IPS DF 4.7 (cell line): ENCODE measurements around the gene MAP4K1.

Experiments
- DNase-seq: peaks from one replicate; pipeline ENCODE4 v3.0.0-alpha.2; 2013; ENCODE audit warnings: low spot score; ENCODE audit errors: extremely low read depth

The MAP4K1 gene

DNA sequence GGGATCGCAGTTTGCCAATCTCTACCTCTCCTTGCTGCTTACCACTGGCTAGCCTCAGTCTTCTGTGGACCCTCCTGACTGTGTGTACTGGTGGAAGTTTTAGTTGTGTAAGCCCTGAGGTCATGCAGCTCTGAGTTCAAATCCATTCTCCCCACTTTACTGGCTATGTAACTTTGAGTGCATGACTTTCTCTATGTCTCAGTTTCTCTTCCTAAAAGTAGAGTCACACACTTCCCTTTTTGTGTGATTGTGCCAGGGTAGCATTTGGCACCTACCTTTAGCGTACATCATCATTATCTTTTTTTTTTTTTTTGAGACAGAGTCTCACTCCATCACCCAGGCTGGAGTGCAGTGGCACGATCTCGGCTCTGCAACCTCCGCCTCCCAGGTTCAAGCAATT is 70.3 kb downstream of the MAP4K1 start:
- DNase-seq: no peak

DNA sequence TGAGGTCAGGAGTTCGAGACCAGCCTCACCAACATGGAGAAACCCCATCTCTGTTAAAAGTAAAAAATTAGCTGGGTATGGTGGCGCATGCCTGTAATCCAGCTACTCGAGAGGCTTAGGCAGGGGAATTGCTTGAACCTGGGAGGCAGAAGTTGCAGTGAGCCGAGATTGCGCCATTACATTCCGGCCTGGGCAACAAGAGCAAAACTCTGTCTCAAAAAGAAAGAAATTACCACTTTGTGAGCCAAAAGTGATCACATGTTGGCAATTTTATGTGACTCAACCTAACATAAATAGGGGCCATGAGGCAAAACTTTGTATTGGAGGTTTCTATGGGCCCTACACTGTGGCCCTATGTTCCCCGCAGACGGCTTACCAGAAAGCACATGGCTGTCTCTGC is 72.2 kb downstream of the MAP4K1 start:
- no peak for DNase-seq

DNA sequence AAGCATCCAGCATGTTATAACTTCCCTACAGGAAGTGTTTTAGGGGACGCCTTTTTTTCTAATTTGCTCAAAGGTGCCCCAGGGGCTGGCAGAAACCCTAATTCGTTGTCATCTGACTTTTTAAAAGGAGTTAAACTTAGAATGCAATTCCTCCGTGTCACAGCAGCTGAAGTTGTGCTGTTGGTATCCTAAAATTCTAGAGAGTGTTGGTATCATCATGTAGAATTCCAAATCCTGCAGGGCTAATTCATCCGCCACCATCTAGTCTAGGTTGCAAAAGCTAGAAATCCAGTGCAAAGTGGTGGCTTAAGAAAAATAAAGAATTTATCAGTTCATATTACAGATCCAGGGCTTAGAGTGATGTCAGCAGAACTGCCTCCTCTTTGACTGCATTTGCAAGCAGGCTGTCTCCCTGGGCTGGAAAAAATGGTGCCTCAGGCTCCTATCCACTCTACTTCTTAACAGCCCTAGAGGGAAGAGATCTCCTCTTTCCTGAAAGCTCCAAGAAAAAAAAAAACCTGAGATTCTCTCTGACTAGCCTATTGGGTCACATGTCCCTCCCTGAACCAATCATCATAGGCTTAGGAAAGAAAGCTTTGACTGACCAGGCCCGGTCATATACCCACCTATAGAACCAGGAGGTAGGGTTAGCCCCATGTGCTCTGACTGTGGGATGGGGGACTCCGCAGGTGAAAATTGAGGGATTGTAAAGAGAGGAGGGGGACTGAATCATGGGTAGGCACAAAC is 73.0 kb downstream of the MAP4K1 start:
- no peak for DNase-seq

DNA sequence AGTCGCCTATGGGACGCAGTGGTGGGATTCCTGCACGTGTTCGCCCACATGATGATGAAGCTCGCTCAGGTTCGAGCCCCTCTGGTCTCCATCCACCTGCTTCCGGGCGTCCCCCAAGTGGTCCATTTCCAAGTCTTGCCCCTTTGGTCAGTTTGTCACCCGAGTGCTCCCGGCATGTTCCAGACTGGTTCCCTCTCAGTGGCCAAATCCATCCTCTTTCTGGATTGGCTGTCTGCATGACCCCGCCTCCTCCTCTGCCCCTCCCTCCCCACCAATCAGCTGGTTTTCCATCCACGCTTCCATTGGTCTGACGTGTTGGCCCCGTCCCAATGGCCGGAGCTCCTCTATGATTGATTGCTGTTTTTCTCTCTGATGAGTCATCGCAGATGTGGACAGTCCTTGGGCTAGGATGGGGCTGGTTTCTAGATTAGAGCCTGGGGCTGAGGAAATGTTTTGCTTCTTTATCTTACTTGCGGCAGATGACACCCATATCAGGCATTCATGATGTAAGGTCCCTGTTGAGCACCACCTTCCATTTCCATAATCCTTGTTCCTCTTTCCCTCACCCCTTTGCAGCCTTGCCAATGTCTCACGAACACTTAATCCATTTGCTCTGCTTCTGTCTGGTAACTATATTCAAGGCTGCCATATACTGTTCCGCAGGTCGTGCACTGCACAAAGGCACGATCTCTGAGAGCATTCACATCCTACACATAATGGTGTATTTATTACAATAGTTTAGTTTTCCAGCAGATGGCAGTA is 73.8 kb downstream of the MAP4K1 start:
- DNase-seq: no peak

DNA sequence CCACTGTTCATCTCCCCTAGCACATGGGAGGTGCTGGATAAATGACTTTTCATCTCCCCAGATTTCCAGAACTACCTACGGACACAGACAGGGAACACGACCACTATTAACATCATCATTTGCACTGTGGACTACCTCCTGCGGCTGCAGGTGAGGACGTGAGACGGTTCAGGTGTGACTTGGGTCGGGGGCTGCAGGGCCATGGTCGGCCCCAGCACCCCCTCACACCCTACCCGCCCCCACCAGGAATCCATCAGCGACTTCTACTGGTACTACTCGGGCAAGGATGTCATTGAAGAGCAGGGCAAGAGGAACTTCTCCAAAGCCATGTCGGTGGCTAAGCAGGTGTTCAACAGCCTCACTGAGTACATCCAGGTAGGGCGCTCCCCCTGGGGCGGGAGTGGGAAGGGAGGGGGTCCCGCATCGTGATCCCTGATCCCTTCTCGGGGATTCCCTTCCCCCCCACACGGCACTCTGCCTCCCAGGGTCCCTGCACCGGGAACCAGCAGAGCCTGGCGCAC is 74.4 kb downstream of the MAP4K1 start:
- no peak for DNase-seq

DNA sequence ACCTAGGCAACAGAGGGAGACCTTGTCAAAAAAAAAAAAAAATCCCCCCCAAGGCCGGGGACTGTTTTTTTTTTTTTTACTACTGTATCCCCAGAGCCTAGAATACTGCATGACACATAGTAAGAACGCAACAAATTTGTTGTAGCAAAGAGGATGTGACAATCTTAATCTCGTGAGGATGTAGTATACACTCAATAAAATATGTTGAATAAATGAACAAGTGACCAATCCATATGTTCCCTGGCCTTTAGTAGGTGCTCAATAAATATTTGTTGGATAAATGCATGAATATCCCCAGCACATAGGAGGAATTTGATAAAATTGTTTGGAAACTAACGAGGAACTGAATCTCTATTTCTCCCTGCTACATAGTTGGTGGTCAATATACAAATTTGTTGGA is 75.7 kb downstream of the MAP4K1 start:
- DNase-seq: no peak

DNA sequence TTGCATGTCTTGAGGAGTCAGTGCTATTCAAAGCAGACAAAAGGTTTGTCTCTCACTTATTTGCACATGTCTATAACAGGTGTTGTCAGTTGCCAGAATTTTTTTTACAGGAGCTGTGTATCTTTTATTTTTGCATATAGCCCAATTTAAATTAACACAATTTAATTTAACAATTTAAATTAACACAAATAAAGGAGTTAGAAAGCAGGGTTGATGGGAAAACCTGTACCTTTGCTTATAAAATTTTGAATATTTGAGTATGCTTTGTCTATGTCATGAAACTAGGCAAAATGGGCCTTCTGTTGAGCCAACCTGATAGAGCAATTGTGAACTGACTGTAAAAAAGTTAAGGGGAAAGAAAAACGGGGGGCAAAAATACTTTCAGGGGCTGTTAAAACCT is 78.0 kb downstream of the MAP4K1 start:
- DNase-seq: no peak

DNA sequence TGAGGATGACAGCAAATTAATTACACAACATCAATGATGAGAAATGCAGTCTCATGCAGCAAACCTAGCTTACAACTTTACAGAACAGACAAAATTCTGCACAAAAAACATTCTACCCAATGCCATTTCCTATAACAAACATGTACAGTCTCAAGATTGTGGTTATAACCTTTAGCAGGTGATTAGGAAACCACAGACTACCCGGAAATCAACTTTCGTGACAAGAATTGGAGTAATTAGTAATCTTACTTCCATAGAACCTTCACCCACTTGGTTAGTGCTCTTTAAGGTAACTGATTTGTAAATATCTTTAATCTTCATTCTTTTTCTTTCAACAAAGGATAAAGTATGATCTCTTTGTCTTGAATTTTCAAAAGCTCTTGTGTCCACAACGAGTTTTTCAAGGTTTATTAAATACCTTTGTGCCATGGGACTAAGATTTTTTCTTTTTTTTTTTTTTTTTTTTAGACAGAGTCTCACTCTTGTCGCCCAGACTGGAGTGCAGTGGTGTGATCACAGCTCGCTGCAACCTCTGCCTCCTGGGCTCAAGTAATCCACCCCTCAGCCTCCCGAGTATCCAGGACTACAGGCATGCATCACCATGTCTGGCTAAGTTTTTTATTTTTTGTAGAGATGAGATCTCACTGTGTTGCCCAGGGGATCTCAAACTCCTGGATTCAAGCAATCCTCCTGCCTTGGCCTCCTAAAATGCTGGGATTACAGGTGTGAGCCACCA is 78.8 kb downstream of the MAP4K1 start:
- DNase-seq: no peak

DNA sequence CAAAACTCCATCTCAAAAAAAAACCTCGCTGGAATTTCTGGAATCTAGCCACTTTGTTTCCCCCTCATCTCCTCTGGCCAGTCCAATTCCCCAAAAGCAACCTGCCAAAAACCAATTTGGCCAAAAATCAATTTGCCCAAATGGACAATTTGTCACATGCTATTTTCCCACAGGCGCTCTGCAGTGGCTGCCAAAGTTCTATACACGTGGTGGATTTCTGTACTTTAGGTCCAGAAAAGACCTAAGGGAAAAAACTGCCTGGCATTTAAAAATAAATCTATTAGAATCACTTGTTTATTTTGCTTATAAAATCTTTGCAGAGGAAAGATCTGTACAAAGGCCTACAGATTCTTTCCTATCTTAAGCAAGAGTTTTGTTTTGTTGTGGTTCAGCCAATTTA is 79.4 kb downstream of the MAP4K1 start:
- DNase-seq: no peak
